Measurements from ENCODE around the gene CAB39L.

- TF ChIP-seq CTCF (conservative IDR thresholded peaks at IDR 0.05; ENCODE audit: low read depth, low read length) (no peak), EZH2 (IDR thresholded peaks at IDR 0.05; ENCODE audit: borderline replicate concordance, low read depth, low read length, poor library complexity, severe bottlenecking) (no peak)
Observed at GRCh38 chr13:49341517-49341916, 102.3 kb downstream of the CAB39L start.
